MCF 10A (cell line): ENCODE results near the gene KIF12. TPM values are rescaled to one million over a fixed set of nuclear protein-coding genes. Genes with fewer than 3 reads are reported as not detected.

Source experiments
- BruUV-seq: library from RNA; stranded (reverse); fragments of 400-500 nt; replicated peaks from 2 replicates; lab custom pipeline; 2021; lab: Mats Ljungman, UMichigan
- CTCF ChIA-PET: fragments of 300-600 bp; sonication (Branson Sonifier 250); formaldehyde crosslinking; extraction: SDS; loops from one replicate; lab custom pipeline; 2021; ENCODE audit warnings: antibody characterized with exemption, inconsistent platforms; lab: Yijun Ruan, JAX
- POLR2A ChIA-PET: fragments of 300-600, 350-650 bp; sonication (Branson Sonifier 250); formaldehyde crosslinking; extraction: SDS; loops from one replicate; lab custom pipeline; 2020; ENCODE audit warnings: antibody characterized with exemption, inconsistent platforms; lab: Yijun Ruan, JAX
- DNase-seq: peaks from one replicate; pipeline ENCODE4 v3.0.0-alpha.2; 2018; ENCODE audit not compliant: unreplicated experiment
- H3K27ac Mint-ChIP-seq: one replicate; pipeline ENCODE4 v1.8.0; 2022; ENCODE audit warnings: mild to moderate bottlenecking, low read depth, mixed read lengths; ENCODE audit not compliant: unreplicated experiment
- H3K27me3 Mint-ChIP-seq: one replicate; pipeline ENCODE4 v1.8.0; 2022; ENCODE audit warnings: mixed read lengths; ENCODE audit not compliant: insufficient read depth, unreplicated experiment
- H3K36me3 Mint-ChIP-seq: one replicate; pipeline ENCODE4 v1.8.0; 2022; ENCODE audit warnings: mild to moderate bottlenecking, moderate library complexity, mixed read lengths; ENCODE audit not compliant: insufficient read depth, unreplicated experiment
- H3K4me1 Mint-ChIP-seq: one replicate; pipeline ENCODE4 v1.8.0; 2022; ENCODE audit warnings: mixed read lengths; ENCODE audit not compliant: insufficient read depth, unreplicated experiment
- H3K4me3 Mint-ChIP-seq: one replicate; pipeline ENCODE4 v1.8.0; 2022; ENCODE audit warnings: mild to moderate bottlenecking, moderate library complexity, mixed read lengths; ENCODE audit not compliant: unreplicated experiment
- H3K9me3 Mint-ChIP-seq: one replicate; pipeline ENCODE4 v1.8.0; 2022; ENCODE audit warnings: mixed read lengths; ENCODE audit not compliant: unreplicated experiment
- intact Hi-C: fragments of 100-400 bp; cut with micrococcal nuclease; formaldehyde crosslinking; loops from 2 replicates; pipeline ENCODE4 v1.14.1; 2022
- total RNA-seq: library from RNA; stranded (reverse); gene quantifications from 2 replicates; pipeline ENCODE4 v1.2.3, GENCODE V29; 2022
- TF ChIP-seq, protein P1 (sequence below): fragments of 200-600 bp; IDR thresholded peaks from one replicate; pipeline ENCODE4 v1.8.0; 2022; ENCODE audit warnings: antibody characterized with exemption, mild to moderate bottlenecking; ENCODE audit not compliant: unreplicated experiment

The KIF12 gene
- total RNA-seq, 1 experiment from 2014 or later = not detected

DNA sequence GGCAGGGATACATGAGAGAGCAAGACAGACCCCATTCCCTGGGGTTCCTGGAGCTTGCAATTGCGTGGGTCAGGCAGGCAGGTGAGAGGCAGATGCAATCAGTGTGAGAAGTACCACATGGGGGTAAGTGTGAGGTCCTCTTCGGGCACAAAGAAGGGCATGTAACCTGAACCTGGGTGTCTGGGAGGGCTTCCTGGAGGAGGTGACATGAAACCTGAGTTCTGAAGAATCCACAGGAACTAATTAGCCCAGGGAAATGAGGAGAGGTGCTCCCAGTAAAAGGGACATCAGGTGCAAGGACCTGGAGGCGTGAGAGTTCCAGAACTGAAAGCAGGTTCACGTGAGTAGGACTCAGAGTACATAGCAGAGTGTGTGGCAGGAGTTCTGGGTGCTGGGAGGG is 23.5 kb downstream of the KIF12 start:
- intact Hi-C loops = no loop called here
- Mint-ChIP-seq H3K27ac (no peak overlapping the region), H3K4me1 (no peaks in the 10 kb centered on the region), H3K27me3 (peaks cover 41% of the 10 kb centered on the region), H3K9me3 (no peaks in the 10 kb centered on the region), H3K4me3 (no peak overlapping the region), H3K36me3 (no peaks in the 10 kb centered on the region)
- no TSS peak for BruUV-seq
- DNase-seq = no peak
- ChIA-PET POLR2A (no interaction called here), CTCF (interaction anchor here (1.6 kb wide), 1 partner anchor 215 kb away, joined by 4 read pairs; no protein-coding TSS in a partner anchor)
- TF ChIP-seq, protein P1, sequence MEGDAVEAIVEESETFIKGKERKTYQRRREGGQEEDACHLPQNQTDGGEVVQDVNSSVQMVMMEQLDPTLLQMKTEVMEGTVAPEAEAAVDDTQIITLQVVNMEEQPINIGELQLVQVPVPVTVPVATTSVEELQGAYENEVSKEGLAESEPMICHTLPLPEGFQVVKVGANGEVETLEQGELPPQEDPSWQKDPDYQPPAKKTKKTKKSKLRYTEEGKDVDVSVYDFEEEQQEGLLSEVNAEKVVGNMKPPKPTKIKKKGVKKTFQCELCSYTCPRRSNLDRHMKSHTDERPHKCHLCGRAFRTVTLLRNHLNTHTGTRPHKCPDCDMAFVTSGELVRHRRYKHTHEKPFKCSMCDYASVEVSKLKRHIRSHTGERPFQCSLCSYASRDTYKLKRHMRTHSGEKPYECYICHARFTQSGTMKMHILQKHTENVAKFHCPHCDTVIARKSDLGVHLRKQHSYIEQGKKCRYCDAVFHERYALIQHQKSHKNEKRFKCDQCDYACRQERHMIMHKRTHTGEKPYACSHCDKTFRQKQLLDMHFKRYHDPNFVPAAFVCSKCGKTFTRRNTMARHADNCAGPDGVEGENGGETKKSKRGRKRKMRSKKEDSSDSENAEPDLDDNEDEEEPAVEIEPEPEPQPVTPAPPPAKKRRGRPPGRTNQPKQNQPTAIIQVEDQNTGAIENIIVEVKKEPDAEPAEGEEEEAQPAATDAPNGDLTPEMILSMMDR = no peak

DNA sequence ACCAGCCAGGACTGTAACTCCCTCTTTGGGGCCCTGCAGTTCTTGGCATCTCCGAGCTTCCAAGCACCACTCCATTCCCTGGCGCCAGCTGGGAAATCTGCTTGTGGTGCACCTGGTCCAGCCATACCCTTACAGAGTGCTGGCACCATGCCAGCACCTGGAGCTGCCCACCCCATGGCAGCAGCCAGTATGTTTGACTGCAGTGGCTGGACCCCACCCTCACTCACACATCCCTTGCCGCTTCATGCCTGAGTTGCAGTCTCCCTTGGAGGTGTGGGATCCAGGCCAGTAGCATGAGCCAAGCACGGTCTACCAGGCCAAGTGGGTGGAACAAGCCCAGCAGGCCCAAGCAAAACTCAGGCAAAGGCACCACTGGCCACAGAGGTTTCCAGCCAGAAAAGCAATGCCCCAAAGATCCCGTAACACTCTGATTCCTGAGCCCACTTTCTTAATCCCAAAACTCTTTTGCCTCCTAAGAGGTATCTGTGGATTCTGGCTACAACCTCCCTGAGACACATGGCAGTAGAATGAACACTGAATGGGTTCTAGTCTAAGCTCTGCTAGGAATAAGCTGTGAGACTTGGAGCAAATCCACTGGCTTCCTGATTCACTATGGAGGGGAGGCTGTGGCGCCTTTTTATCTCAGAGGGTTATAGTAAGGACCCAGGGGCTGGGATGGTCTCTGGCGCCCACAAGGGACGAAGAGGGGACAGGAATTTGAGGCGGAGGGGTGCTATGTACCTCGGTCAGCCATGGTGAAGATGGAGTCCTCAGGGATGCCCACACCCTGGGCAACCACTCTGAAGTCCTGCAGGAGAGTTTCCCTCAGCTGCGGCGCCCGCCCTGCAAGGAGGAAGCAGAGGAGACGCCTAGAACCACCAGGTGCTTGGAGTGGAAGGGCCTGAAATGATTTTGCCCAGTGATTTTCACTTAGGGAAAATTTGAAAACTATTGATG is 26.6 kb downstream of the KIF12 start:
- no peaks in the 10 kb centered on the region for H3K9me3 Mint-ChIP-seq
- intact Hi-C loops = no loop called here
- BruUV-seq = no TSS peak
- no peaks in the 10 kb centered on the region for H3K4me1 Mint-ChIP-seq
- peak; percentile 28 for DNase-seq
- ChIA-PET POLR2A (no interaction called here), CTCF (interaction anchor here (0.5 to 3.3 kb wide), 3 partner anchors 10 to 318 kb away, joined by 4 to 39 read pairs (median 4); no protein-coding TSS in a partner anchor)
- no peaks in the 10 kb centered on the region for H3K36me3 Mint-ChIP-seq
- H3K27ac Mint-ChIP-seq = no peak overlapping the region
- TF ChIP-seq, protein P1 = no peak
- no peak overlapping the region for H3K4me3 Mint-ChIP-seq
- H3K27me3 Mint-ChIP-seq = peaks cover 41% of the 10 kb centered on the region

- Mint-ChIP-seq H3K36me3 (no peaks in the 10 kb centered on the region), H3K4me3 (no peak overlapping the region), H3K9me3 (no peaks in the 10 kb centered on the region), H3K4me1 (no peaks in the 10 kb centered on the region), H3K27me3 (peaks cover 41% of the 10 kb centered on the region), H3K27ac (no peak overlapping the region)
- no peak for DNase-seq
- no TSS peak for BruUV-seq
- TF ChIP-seq, protein P1 = no peak
- intact Hi-C loops = no loop called here
- CTCF ChIA-PET = interaction anchor here (3.3 kb wide), 1 partner anchor 11 kb away, joined by 39 read pairs; no protein-coding TSS in a partner anchor
- POLR2A ChIA-PET = interaction anchor here (1.0 kb wide), 1 partner anchor 434 kb away, joined by 3 read pairs; the partner anchor contains the start of gene WHRN
These were observed 27.8 kb downstream of the KIF12 start for GRCh38 chr9:114071197-114071795.
